ENCODE results near the gene FRYL.
"Not testable (repeated sequence)": the region's sequence is repeated elsewhere in the genome, so short reads cannot be mapped to it uniquely, and the experiment has no call there.

Gene FRYL

GRCh38 chr4:48640699-48641098 lies 139.4 kb downstream of the FRYL start:
- in situ Hi-C loops (cut with HindIII; ENCODE audit: low sequenced_read_pairs): no loop called here
- TF ChIP-seq CTCF (IDR thresholded peaks at IDR 0.05; ENCODE audit: low read depth, low read length, missing control alignments): no peak
- no peak overlapping the region for H3K4me3 ChIP-seq (ENCODE audit: low read depth, low read length)
- no peak for DNase-seq (ENCODE audit: low read depth)

GRCh38 chr4:48640225-48640624 lies 139.9 kb downstream of the FRYL start:
- no peak overlapping the region for H3K4me3 ChIP-seq (ENCODE audit: low read depth, low read length)
- in situ Hi-C loops (cut with HindIII; ENCODE audit: low sequenced_read_pairs): no loop called here
- TF ChIP-seq CTCF (IDR thresholded peaks at IDR 0.05; ENCODE audit: low read depth, low read length, missing control alignments): no peak
- no peak for DNase-seq (ENCODE audit: low read depth)

- in situ Hi-C loops (cut with HindIII; ENCODE audit: low sequenced_read_pairs): no loop called here
- no peak for DNase-seq (ENCODE audit: low read depth)
- no peak for TF ChIP-seq CTCF (IDR thresholded peaks at IDR 0.05; ENCODE audit: low read depth, low read length, missing control alignments)
- no peak overlapping the region for H3K4me3 ChIP-seq (ENCODE audit: low read depth, low read length)
These were observed 140.3 kb downstream of the FRYL start for GRCh38 chr4:48639807-48640206.

GRCh38 chr4:48638586-48638985 lies 141.5 kb downstream of the FRYL start:
- in situ Hi-C loops (cut with HindIII; ENCODE audit: low sequenced_read_pairs); DNase-seq (ENCODE audit: low read depth); H3K4me3 ChIP-seq (ENCODE audit: low read depth, low read length): not testable (repeated sequence)

- no peak overlapping the region for H3K4me3 ChIP-seq (ENCODE audit: low read depth, low read length)
- DNase-seq (ENCODE audit: low read depth): no peak
- no peak for TF ChIP-seq CTCF (IDR thresholded peaks at IDR 0.05; ENCODE audit: low read depth, low read length, missing control alignments)
- in situ Hi-C loops (cut with HindIII; ENCODE audit: low sequenced_read_pairs): no loop called here
These were observed 143.2 kb downstream of the FRYL start for GRCh38 chr4:48636911-48637310.

GRCh38 chr4:48635980-48636379 lies 144.1 kb downstream of the FRYL start:
- DNase-seq (ENCODE audit: low read depth): no peak
- H3K4me3 ChIP-seq (ENCODE audit: low read depth, low read length): no peak overlapping the region
- TF ChIP-seq CTCF (IDR thresholded peaks at IDR 0.05; ENCODE audit: low read depth, low read length, missing control alignments): no peak
- in situ Hi-C loops (cut with HindIII; ENCODE audit: low sequenced_read_pairs): no loop called here

GRCh38 chr4:48635310-48635709 lies 144.8 kb downstream of the FRYL start:
- in situ Hi-C loops (cut with HindIII; ENCODE audit: low sequenced_read_pairs): no loop called here
- H3K4me3 ChIP-seq (ENCODE audit: low read depth, low read length): no peak overlapping the region
- TF ChIP-seq CTCF (IDR thresholded peaks at IDR 0.05; ENCODE audit: low read depth, low read length, missing control alignments): no peak
- no peak for DNase-seq (ENCODE audit: low read depth)

All from astrocyte of the cerebellum (primary cell).